HepG2 (cell line): ENCODE measurements around the gene AP2S1. TPM values are rescaled to one million over a fixed set of nuclear protein-coding genes. Genes with fewer than 3 reads are reported as not detected.

Experiments
- DMAP1 ChIP-seq: IDR thresholded peaks from 2 replicates; pipeline ENCODE4 v1.6.1; 2016
- EEA1 ChIP-seq: sonication (generic); formaldehyde crosslinking; IDR thresholded peaks from 2 replicates; pipeline ENCODE4 v1.5.1; 2020; ENCODE audit warnings: mild to moderate bottlenecking, missing genetic modification reagents, borderline replicate concordance
- FOXO1 ChIP-seq: sonication (generic); formaldehyde crosslinking; IDR thresholded peaks from 2 replicates; pipeline ENCODE4 v1.4.0; 2020; ENCODE audit warnings: missing genetic modification reagents
- GATAD1 ChIP-seq: IDR thresholded peaks from 2 replicates; pipeline ENCODE4 v1.6.1; 2016; ENCODE audit warnings: missing genetic modification reagents, missing compliant biosample characterization
- HMG20B ChIP-seq: conservative IDR thresholded peaks from 2 replicates; pipeline ENCODE4 v1.6.1; 2016; ENCODE audit warnings: missing genetic modification reagents, missing compliant biosample characterization
- KMT2A ChIP-seq: sonication (generic); formaldehyde crosslinking; IDR thresholded peaks from 2 replicates; pipeline ENCODE4 v1.4.0; 2020; ENCODE audit warnings: missing genetic modification reagents
- NAIF1 ChIP-seq: sonication (generic); formaldehyde crosslinking; IDR thresholded peaks from 2 replicates; pipeline ENCODE4 v1.5.0; 2020; ENCODE audit warnings: mild to moderate bottlenecking, missing genetic modification reagents, borderline replicate concordance
- PAF1 ChIP-seq: IDR thresholded peaks from 2 replicates; pipeline ENCODE4 v1.6.1; 2016; ENCODE audit warnings: missing genetic modification reagents, missing compliant biosample characterization
- PAWR ChIP-seq: sonication (generic); formaldehyde crosslinking; IDR thresholded peaks from 2 replicates; pipeline ENCODE4 v1.4.0; 2020; ENCODE audit warnings: missing genetic modification reagents, mild to moderate bottlenecking, borderline replicate concordance
- PLRG1 ChIP-seq: fragments of 450-650 bp; conservative IDR thresholded peaks from 2 replicates; pipeline ENCODE4 v1.6.1; 2016
- PRMT3 ChIP-seq: sonication (generic); formaldehyde crosslinking; IDR thresholded peaks from 2 replicates; pipeline ENCODE4 v1.8.1; 2022; ENCODE audit warnings: low read depth, mild to moderate bottlenecking, moderate library complexity, missing genetic modification reagents, borderline replicate concordance
- RBM22 ChIP-seq: fragments of 200-400 bp; formaldehyde crosslinking; optimal IDR thresholded peaks from 2 replicates; pipeline ENCODE3; 2017; ENCODE audit warnings: mild to moderate bottlenecking, low read length, moderate library complexity
- RCOR2 ChIP-seq: IDR thresholded peaks from 2 replicates; pipeline ENCODE4 v1.6.1; 2016; ENCODE audit warnings: missing biosample characterization, missing genetic modification reagents
- RFX3 ChIP-seq: IDR thresholded peaks from 2 replicates; pipeline ENCODE4 v1.6.1; 2016; ENCODE audit warnings: missing biosample characterization, missing genetic modification reagents
- SRSF1 ChIP-seq: fragments of 200-400 bp; formaldehyde crosslinking; optimal IDR thresholded peaks from 2 replicates; pipeline ENCODE3; 2017; ENCODE audit warnings: mild to moderate bottlenecking, low read depth, low read length, moderate library complexity
- STAG1 ChIP-seq: sonication (generic); formaldehyde crosslinking; IDR thresholded peaks from 2 replicates; pipeline ENCODE4 v1.4.0; 2020; ENCODE audit warnings: missing genetic modification reagents
- ZFP36L2 ChIP-seq: sonication (generic); formaldehyde crosslinking; IDR thresholded peaks from 2 replicates; pipeline ENCODE4 v1.4.0; 2020; ENCODE audit warnings: missing genetic modification reagents
- ZNF253 ChIP-seq: sonication (generic); formaldehyde crosslinking; IDR thresholded peaks from 2 replicates; pipeline ENCODE4 v1.8.0; 2022; ENCODE audit warnings: mild to moderate bottlenecking, missing genetic modification reagents, borderline replicate concordance
- ZNF317 ChIP-seq: sonication (generic); formaldehyde crosslinking; IDR thresholded peaks from 2 replicates; pipeline ENCODE4 v1.5.0; 2020; ENCODE audit warnings: mild to moderate bottlenecking, missing genetic modification reagents
- ZNF441 ChIP-seq: sonication (generic); formaldehyde crosslinking; IDR thresholded peaks from 2 replicates; pipeline ENCODE4 v1.7.0; 2021; ENCODE audit warnings: missing genetic modification reagents, borderline replicate concordance
- ZNF616 ChIP-seq: sonication (generic); formaldehyde crosslinking; IDR thresholded peaks from 2 replicates; pipeline ENCODE4 v1.5.0; 2020; ENCODE audit warnings: low read depth, mild to moderate bottlenecking, missing genetic modification reagents
- ZNF781 ChIP-seq: sonication (generic); formaldehyde crosslinking; IDR thresholded peaks from 2 replicates; pipeline ENCODE4 v1.5.1; 2020; ENCODE audit warnings: borderline replicate concordance, mild to moderate bottlenecking, missing genetic modification reagents; ENCODE audit errors: not compliant biosample characterization
- ZNF891 ChIP-seq: sonication (generic); formaldehyde crosslinking; IDR thresholded peaks from 2 replicates; pipeline ENCODE4 v1.5.0; 2020; ENCODE audit warnings: mild to moderate bottlenecking, missing genetic modification reagents
- ZSCAN21 ChIP-seq: sonication (generic); formaldehyde crosslinking; IDR thresholded peaks from 2 replicates; pipeline ENCODE4 v1.8.0; 2022; ENCODE audit warnings: mild to moderate bottlenecking, missing genetic modification reagents, moderate library complexity, borderline replicate concordance
- ZSCAN9 ChIP-seq: IDR thresholded peaks from 2 replicates; pipeline ENCODE4 v1.6.1; 2016; ENCODE audit warnings: borderline replicate concordance
- polyA plus RNA-seq, 8 experiments: library from polyadenylated mRNA; depleted of rRNA in 3 of 8; stranded (reverse) in 7 of 8; unstranded in 1 of 8; fragments of >200 nt; fragmentation: Illumina TruSeq in 4 of 8; extraction: Trizol in 4 of 8; gene quantifications; 2 replicates each; pipeline versions ENCODE4 v1.2.1 to v1.2.3, GENCODE V29; 2011 to 2016; ENCODE audit warnings: low read depth in 4 of 8, missing spikeins in 1 of 8, mixed read lengths in 1 of 8; ENCODE audit not compliant: insufficient read depth in 1 of 8
- total RNA-seq, 5 experiments: library from RNA; depleted of rRNA; stranded (reverse); fragments of >200 nt; fragmentation: Illumina TruSeq; extraction: Trizol; gene quantifications; 2 replicates each; pipeline ENCODE4 v1.2.3, GENCODE V29; 2016; ENCODE audit warnings: low read depth in 1 of 5
- TF ChIP-seq, protein P1 (sequence below): sonication (generic); formaldehyde crosslinking; conservative IDR thresholded peaks from 2 replicates; pipeline ENCODE4 v1.4.0; 2020; ENCODE audit warnings: mild to moderate bottlenecking, missing genetic modification reagents, moderate library complexity
- TF ChIP-seq, protein P2 (sequence below): sonication (generic); formaldehyde crosslinking; IDR thresholded peaks from 2 replicates; pipeline ENCODE4 v1.8.1; 2023; ENCODE audit warnings: missing genetic modification reagents, mild to moderate bottlenecking, borderline replicate concordance
- TF ChIP-seq, protein P3 (sequence below): sonication (generic); formaldehyde crosslinking; IDR thresholded peaks from 2 replicates; pipeline ENCODE4 v1.4.0; 2020; ENCODE audit warnings: mild to moderate bottlenecking, low read depth, missing genetic modification reagents
- TF ChIP-seq, protein P4 (sequence below): IDR thresholded peaks from 2 replicates; pipeline ENCODE4 v1.6.1; 2016; ENCODE audit warnings: low read depth, borderline replicate concordance

Gene AP2S1
- total and polyA plus RNA-seq, 2 of the 13 experiments (the other 11 are each of a cell fraction or from before 2014, with no cell fraction given): 45.2 to 86.1 TPM

DNA sequence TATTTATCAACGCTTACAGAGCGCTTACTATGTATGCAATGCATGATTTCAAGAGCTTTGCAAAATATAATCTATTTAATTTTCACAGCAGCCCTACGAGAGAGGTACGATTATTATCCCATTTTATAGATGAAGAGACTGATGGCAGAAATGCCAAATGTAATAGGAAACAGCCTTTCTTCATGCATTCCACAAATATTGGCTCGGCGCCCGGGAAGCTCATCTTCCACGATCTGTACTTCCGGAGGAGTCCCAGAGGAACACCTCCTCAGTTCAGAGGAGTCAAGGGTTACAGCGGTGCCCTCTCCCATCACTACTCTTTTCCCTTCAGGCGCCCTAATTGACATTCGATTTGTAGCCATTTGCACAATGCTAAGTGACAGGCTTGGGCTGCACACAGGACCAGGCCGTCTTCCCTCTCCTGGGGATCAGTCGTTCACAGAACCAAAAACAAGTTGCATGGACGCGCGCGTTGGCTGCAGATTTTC, 9.0 kb upstream of the AP2S1 start (continued):
- TF ChIP-seq, protein P1, sequence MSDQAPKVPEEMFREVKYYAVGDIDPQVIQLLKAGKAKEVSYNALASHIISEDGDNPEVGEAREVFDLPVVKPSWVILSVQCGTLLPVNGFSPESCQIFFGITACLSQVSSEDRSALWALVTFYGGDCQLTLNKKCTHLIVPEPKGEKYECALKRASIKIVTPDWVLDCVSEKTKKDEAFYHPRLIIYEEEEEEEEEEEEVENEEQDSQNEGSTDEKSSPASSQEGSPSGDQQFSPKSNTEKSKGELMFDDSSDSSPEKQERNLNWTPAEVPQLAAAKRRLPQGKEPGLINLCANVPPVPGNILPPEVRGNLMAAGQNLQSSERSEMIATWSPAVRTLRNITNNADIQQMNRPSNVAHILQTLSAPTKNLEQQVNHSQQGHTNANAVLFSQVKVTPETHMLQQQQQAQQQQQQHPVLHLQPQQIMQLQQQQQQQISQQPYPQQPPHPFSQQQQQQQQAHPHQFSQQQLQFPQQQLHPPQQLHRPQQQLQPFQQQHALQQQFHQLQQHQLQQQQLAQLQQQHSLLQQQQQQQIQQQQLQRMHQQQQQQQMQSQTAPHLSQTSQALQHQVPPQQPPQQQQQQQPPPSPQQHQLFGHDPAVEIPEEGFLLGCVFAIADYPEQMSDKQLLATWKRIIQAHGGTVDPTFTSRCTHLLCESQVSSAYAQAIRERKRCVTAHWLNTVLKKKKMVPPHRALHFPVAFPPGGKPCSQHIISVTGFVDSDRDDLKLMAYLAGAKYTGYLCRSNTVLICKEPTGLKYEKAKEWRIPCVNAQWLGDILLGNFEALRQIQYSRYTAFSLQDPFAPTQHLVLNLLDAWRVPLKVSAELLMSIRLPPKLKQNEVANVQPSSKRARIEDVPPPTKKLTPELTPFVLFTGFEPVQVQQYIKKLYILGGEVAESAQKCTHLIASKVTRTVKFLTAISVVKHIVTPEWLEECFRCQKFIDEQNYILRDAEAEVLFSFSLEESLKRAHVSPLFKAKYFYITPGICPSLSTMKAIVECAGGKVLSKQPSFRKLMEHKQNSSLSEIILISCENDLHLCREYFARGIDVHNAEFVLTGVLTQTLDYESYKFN (CRISPR knock-in tag): no peak
- TF ChIP-seq HMG20B (CRISPR knock-in tag) (0 out of 2 replicates have a peak, but pooled peaks have one; percentile 19), RCOR2 (peak; percentile 92), KMT2A (0 out of 2 replicates have a peak, but pooled peaks have one; percentile 24), ZFP36L2 (no peak; the same call in 1 of the 2 replicates), EEA1 (CRISPR knock-in tag) (no peak), NAIF1 (0 out of 2 replicates have a peak, but pooled peaks have one; percentile 52), DMAP1 (CRISPR knock-in tag) (peak; percentile 86; the same call in 1 of the 2 replicates), ZNF317 (CRISPR knock-in tag) (no peak), PAWR (CRISPR knock-in tag) (no peak), GATAD1 (CRISPR knock-in tag) (no peak), PLRG1 (no peak), ZSCAN21 (CRISPR knock-in tag) (no peak), ZNF781 (peak; percentile 67), RFX3 (CRISPR knock-in tag) (no peak), ZNF253 (no peak), STAG1 (CRISPR knock-in tag) (no peak), SRSF1 (no peak), FOXO1 (CRISPR knock-in tag) (0 out of 2 replicates have a peak, but pooled peaks have one; percentile 32), RBM22 (peak; percentile 60), ZNF616 (0 out of 2 replicates have a peak, but pooled peaks have one; percentile 4), ZNF891 (CRISPR knock-in tag) (peak; percentile 17; the same call in 1 of the 2 replicates), ZNF441 (CRISPR knock-in tag) (no peak), ZSCAN9 (CRISPR knock-in tag) (peak; percentile 80), PAF1 (CRISPR knock-in tag) (no peak; the same call in 1 of the 2 replicates), PRMT3 (CRISPR knock-in tag) (no peak)
- TF ChIP-seq, protein P2, sequence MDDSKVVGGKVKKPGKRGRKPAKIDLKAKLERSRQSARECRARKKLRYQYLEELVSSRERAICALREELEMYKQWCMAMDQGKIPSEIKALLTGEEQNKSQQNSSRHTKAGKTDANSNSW: no peak
- TF ChIP-seq, protein P3, sequence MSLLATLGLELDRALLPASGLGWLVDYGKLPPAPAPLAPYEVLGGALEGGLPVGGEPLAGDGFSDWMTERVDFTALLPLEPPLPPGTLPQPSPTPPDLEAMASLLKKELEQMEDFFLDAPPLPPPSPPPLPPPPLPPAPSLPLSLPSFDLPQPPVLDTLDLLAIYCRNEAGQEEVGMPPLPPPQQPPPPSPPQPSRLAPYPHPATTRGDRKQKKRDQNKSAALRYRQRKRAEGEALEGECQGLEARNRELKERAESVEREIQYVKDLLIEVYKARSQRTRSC: no peak
- TF ChIP-seq, protein P4, sequence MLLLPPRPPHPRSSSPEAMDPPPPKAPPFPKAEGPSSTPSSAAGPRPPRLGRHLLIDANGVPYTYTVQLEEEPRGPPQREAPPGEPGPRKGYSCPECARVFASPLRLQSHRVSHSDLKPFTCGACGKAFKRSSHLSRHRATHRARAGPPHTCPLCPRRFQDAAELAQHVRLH (CRISPR knock-in tag): 0 out of 2 replicates have a peak, but pooled peaks have one; percentile 80
